Measurements from ENCODE around the gene PNKP.

PNKP gene

DNA sequence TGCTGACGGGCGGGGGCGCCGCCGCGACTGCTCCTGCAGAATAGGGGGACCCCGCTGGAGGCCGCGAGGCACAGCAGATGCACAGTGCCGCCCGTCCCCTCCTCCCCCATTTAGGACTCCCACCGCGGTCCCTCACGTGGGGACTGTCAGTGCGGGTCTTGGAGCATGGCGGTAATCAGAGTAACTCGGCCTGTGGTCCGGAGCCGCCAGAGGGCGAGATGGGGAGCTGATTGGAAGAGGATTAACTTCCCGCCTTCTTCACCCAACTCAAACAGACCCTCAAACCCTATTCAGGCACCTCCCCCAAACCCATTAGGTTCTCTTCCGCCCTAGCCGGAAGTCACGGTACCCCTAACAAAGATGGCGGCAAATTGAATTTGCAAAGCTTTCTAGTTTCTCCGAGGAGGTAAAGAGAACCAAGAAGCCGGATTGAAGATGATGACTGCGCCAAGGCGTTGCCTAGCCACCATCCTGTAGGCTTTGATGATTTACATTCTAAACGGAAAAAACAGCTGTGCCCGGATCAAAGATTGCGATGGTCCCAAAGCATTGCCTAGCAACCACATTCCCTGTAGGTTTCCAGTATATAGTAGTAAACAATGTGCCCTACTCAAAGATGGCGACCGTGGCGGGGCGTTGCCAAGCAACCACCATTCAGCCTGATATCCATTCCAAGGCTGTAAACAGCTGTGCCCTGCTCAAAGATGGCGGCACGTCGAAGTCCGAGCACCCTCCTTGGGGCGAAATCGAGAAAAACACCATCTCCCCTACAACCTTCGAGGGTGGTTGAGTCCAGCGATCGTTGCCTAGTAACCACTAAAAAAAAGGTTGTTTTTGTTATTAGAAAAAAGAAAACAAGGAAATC is 54.1 kb downstream of the PNKP start, which contains the start of gene FUZ:
TSS of gene FUZ (minus strand) at position 296 of the 865 bp plus-strand sequence. CDS start at position 110, 186 bp downstream.
- peak within 1 kb of the TSS; percentile 73 to 99 (median 98) for H3K4me3 ChIP-seq (ENCODE audit: low read depth in 1 of 5, low read length in 5 of 5)
- no peaks in the 10 kb centered on the region for H3K36me3 ChIP-seq (ENCODE audit: control insufficient read depth in 5 of 5, insufficient read depth in 5 of 5, low read length in 5 of 5)
- no peaks in the 10 kb centered on the region for H3K9me3 ChIP-seq (ENCODE audit: control insufficient read depth in 5 of 5, low read length in 5 of 5)
- H3K4me1 ChIP-seq (ENCODE audit: control insufficient read depth in 5 of 5, insufficient read depth in 5 of 5, low read length in 5 of 5): peaks cover 11 to 41% (median 40%) of the 10 kb centered on the region in 5 donors
- H3K27me3 ChIP-seq (ENCODE audit: control insufficient read depth in 5 of 5, insufficient read depth in 4 of 5, low read length in 5 of 5): no peaks in the 10 kb centered on the region
- H3K27ac ChIP-seq (ENCODE audit: low read depth, low read length): peak within 1 kb of the TSS; percentile 79
- peak within 1 kb of the TSS; percentile 38 to 79 (median 67) for H3K9ac ChIP-seq (ENCODE audit: low read length in 5 of 5)

DNA sequence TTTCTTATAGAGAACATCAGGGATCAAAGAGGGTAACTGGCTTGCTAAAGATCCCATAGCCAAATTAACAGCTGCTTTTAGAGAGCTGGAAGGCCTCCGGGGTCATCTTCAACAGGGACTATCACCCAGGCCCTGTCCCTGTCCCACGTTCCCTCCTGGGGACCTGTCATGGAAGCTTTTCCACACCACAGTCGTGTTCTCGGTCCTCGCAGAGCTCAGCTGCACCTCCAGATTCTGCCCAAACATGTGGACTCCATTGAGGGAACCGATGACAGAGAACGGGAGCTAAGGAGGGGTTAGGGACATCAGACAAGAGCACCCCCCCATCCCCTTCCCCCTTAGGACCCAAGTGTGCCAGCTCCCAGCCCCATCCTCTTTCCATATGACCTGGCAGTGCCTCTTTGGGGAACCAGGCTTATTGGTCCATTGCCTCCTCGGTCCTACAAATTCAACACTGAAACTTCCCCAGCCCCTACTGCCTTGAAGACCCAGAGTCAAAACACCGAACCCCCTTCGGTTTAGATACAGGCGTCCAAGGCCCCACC is 54.9 kb downstream of the PNKP start:
- Histone ChIP-seq H3K27ac (ENCODE audit: low read depth, low read length) (peak overlapping the region; percentile 79), H3K9ac (ENCODE audit: low read length in 5 of 5) (peak overlapping the region in 4 of 5 donors; percentile 55 to 79 (median 68)), H3K27me3 (ENCODE audit: control insufficient read depth in 5 of 5, insufficient read depth in 4 of 5, low read length in 5 of 5) (no peaks in the 10 kb centered on the region), H3K36me3 (ENCODE audit: control insufficient read depth in 5 of 5, insufficient read depth in 5 of 5, low read length in 5 of 5) (peaks cover 0 to 6% (median under 1%) of the 10 kb centered on the region in 5 donors), H3K4me1 (ENCODE audit: control insufficient read depth in 5 of 5, insufficient read depth in 5 of 5, low read length in 5 of 5) (peaks cover 11 to 47% (median 39%) of the 10 kb centered on the region in 5 donors), H3K9me3 (ENCODE audit: control insufficient read depth in 5 of 5, low read length in 5 of 5) (no peaks in the 10 kb centered on the region), H3K4me3 (ENCODE audit: low read depth in 1 of 5, low read length in 5 of 5) (peak overlapping the region; percentile 46 to 99 (median 92))

GRCh38 chr19:49811328-49811727 is 56.0 kb downstream of the PNKP start:
- no peak overlapping the region for H3K9ac ChIP-seq (ENCODE audit: low read length in 5 of 5)

More at GRCh38 chr19:49811328-49811727, 56.0 kb downstream of the PNKP start:
- H3K4me1 ChIP-seq (ENCODE audit: control insufficient read depth in 5 of 5, insufficient read depth in 5 of 5, low read length in 5 of 5): peaks cover 11 to 44% (median 36%) of the 10 kb centered on the region in 5 donors
- H3K27ac ChIP-seq (ENCODE audit: low read depth, low read length): no peak overlapping the region
- H3K36me3 ChIP-seq (ENCODE audit: control insufficient read depth in 5 of 5, insufficient read depth in 5 of 5, low read length in 5 of 5): peaks cover 0 to 17% (median 7%) of the 10 kb centered on the region in 5 donors
- H3K27me3 ChIP-seq (ENCODE audit: control insufficient read depth in 5 of 5, insufficient read depth in 4 of 5, low read length in 5 of 5): no peaks in the 10 kb centered on the region
- H3K9me3 ChIP-seq (ENCODE audit: control insufficient read depth in 5 of 5, low read length in 5 of 5): no peaks in the 10 kb centered on the region
- H3K4me3 ChIP-seq (ENCODE audit: low read depth in 1 of 5, low read length in 5 of 5): no peak overlapping the region
